DND-41 (cell line): ENCODE data around the gene PPP1R2C.

Experiments used
- ATAC-seq: fragments of 200-7000 bp; cut with Tn5 transposase; 3 replicates; pipeline ENCODE4 v1.9.1; 2021; ENCODE audit warnings: low read depth; ENCODE audit not compliant: insufficient read depth
- DNase-seq: peaks from one replicate; pipeline ENCODE4 v3.0.0-alpha.2; 2020
- H2AFZ ChIP-seq: 2 replicates; pipeline ENCODE4 v1.6.0; 2012; ENCODE audit warnings: low read depth, low read length
- H3K27ac ChIP-seq: 2 replicates; pipeline ENCODE4 v1.5.1; 2012; ENCODE audit warnings: low read length, inconsistent platforms
- H3K27me3 ChIP-seq: fragments of 200-600 bp; sonication (generic); 2 replicates; pipeline ENCODE4 v1.6.0; 2012; ENCODE audit warnings: low read length, mild to moderate bottlenecking, inconsistent platforms; ENCODE audit not compliant: insufficient read depth, poor library complexity
- H3K36me3 ChIP-seq: 2 replicates; pipeline ENCODE4 v1.5.1; 2012; ENCODE audit warnings: low read length, inconsistent platforms; ENCODE audit not compliant: insufficient read depth
- H3K4me1 ChIP-seq: 2 replicates; pipeline ENCODE4 v1.5.1; 2012; ENCODE audit warnings: mild to moderate bottlenecking, low read length; ENCODE audit not compliant: insufficient read depth
- H3K4me2 ChIP-seq: 2 replicates; pipeline ENCODE4 v1.6.0; 2012; ENCODE audit warnings: mild to moderate bottlenecking, moderate library complexity, low read length, inconsistent platforms; ENCODE audit not compliant: insufficient read depth
- H3K4me3 ChIP-seq, 2 experiments: fragments of 200-600 bp in 1 of 2; shearing (Covaris generic) in 1 of 2; 2 replicates each; pipeline ENCODE4 v1.5.1; 2012 to 2016; ENCODE audit warnings: inconsistent platforms in 2 of 2, low read length in 2 of 2, mild to moderate bottlenecking in 2 of 2, low read depth in 1 of 2, moderate library complexity in 1 of 2
- H3K79me2 ChIP-seq: 2 replicates; pipeline ENCODE4 v1.6.0; 2012; ENCODE audit warnings: low read length, inconsistent platforms; ENCODE audit not compliant: insufficient read depth
- H3K9ac ChIP-seq: 2 replicates; pipeline ENCODE4 v1.6.0; 2012; ENCODE audit warnings: low read depth, mild to moderate bottlenecking, inconsistent platforms, low read length, moderate library complexity
- H3K9me3 ChIP-seq: 2 replicates; pipeline ENCODE4 v1.5.1; 2012; ENCODE audit warnings: low read length, moderate library complexity, mild to moderate bottlenecking, inconsistent platforms; ENCODE audit not compliant: insufficient read depth, severe bottlenecking
- H4K20me1 ChIP-seq: 2 replicates; pipeline ENCODE4 v1.6.0; 2012; ENCODE audit warnings: low read length; ENCODE audit not compliant: insufficient read depth
- EZH2 ChIP-seq: IDR thresholded peaks from 3 replicates; pipeline ENCODE4 v1.6.1; 2012; ENCODE audit warnings: borderline replicate concordance, low read depth, mild to moderate bottlenecking, moderate library complexity, low read length, inconsistent platforms; ENCODE audit not compliant: severe bottlenecking
- TF ChIP-seq, protein P1 (sequence below): IDR thresholded peaks from 2 replicates; pipeline ENCODE4 v1.5.1; 2012; ENCODE audit warnings: borderline replicate concordance, low read length, moderate library complexity, mild to moderate bottlenecking; ENCODE audit not compliant: poor library complexity, severe bottlenecking; ENCODE audit errors: extremely low read depth

Gene PPP1R2C

DNA sequence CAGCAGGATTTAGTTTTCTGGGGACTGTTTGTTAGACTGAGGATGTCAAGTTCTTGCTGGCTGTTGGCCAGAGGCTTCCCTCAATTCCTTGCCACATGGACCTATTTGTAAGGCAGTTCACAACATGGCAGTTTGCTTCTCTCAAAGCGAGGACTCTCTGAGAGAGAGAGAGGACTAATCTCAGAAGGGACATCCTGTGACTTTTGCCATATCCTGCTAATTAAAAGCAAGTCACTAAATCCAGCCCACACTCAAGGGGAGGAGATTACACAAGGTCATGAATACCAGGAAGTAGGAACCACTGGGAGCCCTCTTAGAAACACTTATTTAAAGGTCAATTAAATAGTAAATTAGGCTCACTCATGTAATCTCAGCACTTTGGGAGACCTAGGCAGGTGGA is 38.2 kb downstream of the PPP1R2C start:
- DNase-seq (peak; percentile 10), ATAC-seq (peak; percentile 44; the same call in 1 of the 3 replicates)
- Histone ChIP-seq H2AFZ (peak overlapping the region; percentile 61), H3K4me2 (no peak overlapping the region), H3K36me3 (no peaks in the 10 kb centered on the region), H3K27me3 (no peaks in the 10 kb centered on the region), H3K9ac (no peak overlapping the region), H4K20me1 (no peaks in the 10 kb centered on the region), H3K4me3 (no peak overlapping the region), H3K4me1 (peaks cover 15% of the 10 kb centered on the region), H3K27ac (peak overlapping the region; percentile 64), H3K9me3 (no peaks in the 10 kb centered on the region), H3K79me2 (no peaks in the 10 kb centered on the region)
- TF ChIP-seq, protein P1, sequence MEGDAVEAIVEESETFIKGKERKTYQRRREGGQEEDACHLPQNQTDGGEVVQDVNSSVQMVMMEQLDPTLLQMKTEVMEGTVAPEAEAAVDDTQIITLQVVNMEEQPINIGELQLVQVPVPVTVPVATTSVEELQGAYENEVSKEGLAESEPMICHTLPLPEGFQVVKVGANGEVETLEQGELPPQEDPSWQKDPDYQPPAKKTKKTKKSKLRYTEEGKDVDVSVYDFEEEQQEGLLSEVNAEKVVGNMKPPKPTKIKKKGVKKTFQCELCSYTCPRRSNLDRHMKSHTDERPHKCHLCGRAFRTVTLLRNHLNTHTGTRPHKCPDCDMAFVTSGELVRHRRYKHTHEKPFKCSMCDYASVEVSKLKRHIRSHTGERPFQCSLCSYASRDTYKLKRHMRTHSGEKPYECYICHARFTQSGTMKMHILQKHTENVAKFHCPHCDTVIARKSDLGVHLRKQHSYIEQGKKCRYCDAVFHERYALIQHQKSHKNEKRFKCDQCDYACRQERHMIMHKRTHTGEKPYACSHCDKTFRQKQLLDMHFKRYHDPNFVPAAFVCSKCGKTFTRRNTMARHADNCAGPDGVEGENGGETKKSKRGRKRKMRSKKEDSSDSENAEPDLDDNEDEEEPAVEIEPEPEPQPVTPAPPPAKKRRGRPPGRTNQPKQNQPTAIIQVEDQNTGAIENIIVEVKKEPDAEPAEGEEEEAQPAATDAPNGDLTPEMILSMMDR = no peak
- TF ChIP-seq EZH2 = no peak

- Histone ChIP-seq H4K20me1 (no peaks in the 10 kb centered on the region), H3K79me2 (no peaks in the 10 kb centered on the region), H3K27ac (peak overlapping the region; percentile 64), H3K9me3 (no peaks in the 10 kb centered on the region), H3K36me3 (no peaks in the 10 kb centered on the region), H3K27me3 (no peaks in the 10 kb centered on the region), H3K4me2 (no peak overlapping the region), H3K4me3 (no peak overlapping the region), H2AFZ (peak overlapping the region; percentile 61), H3K4me1 (peaks cover 15% of the 10 kb centered on the region), H3K9ac (no peak overlapping the region)
- 0 out of 3 replicates have a peak, but pooled peaks have one; percentile 7 for ATAC-seq
- TF ChIP-seq, protein P1 = no peak
- TF ChIP-seq EZH2 = no peak
- no peak for DNase-seq
Measured at GRCh38 chrX:42739258-42739657, 38.7 kb downstream of the PPP1R2C start.

DNA sequence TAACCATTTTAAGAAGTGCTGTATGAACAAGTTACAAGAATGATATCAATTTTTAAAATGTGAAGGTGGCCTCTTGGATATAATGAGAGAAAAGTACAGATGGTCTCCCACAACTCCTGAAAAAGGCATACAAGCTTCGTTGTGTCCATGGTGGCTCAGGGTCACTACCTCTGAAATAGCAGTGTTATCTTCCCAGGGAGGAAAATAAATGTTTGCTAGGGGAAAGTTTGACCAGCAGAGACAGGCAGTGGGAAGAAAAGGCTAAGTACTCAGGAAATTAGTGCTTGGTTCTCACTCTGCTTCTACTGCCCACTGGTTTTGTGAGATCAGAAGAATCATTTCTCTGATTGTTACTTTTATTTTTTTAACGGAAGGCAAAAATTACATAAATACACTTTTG is 39.4 kb downstream of the PPP1R2C start:
- H3K9me3 ChIP-seq = no peaks in the 10 kb centered on the region
- no peaks in the 10 kb centered on the region for H3K36me3 ChIP-seq
- peaks cover 15% of the 10 kb centered on the region for H3K4me1 ChIP-seq
- DNase-seq (no peak), ATAC-seq (no peak)
- no peak overlapping the region for H3K4me3 ChIP-seq
- no peaks in the 10 kb centered on the region for H3K79me2 ChIP-seq
- no peak overlapping the region for H3K9ac ChIP-seq
- H3K27ac ChIP-seq = no peak overlapping the region
- H3K4me2 ChIP-seq = no peak overlapping the region
- no peaks in the 10 kb centered on the region for H4K20me1 ChIP-seq
- TF ChIP-seq EZH2 = no peak
- TF ChIP-seq, protein P1 = no peak
- H2AFZ ChIP-seq = no peak overlapping the region
- H3K27me3 ChIP-seq = no peaks in the 10 kb centered on the region

GRCh38 chrX:42735250-42735649 is 42.7 kb downstream of the PPP1R2C start:
- ATAC-seq (no peak), DNase-seq (no peak)
- no peaks in the 10 kb centered on the region for H3K9me3 ChIP-seq
- no peaks in the 10 kb centered on the region for H3K36me3 ChIP-seq
- no peaks in the 10 kb centered on the region for H3K27me3 ChIP-seq
- no peak overlapping the region for H3K27ac ChIP-seq
- TF ChIP-seq, protein P1 = no peak
- no peak for TF ChIP-seq EZH2
- no peaks in the 10 kb centered on the region for H3K79me2 ChIP-seq
- H4K20me1 ChIP-seq = no peaks in the 10 kb centered on the region
- H2AFZ ChIP-seq = no peak overlapping the region
- no peak overlapping the region for H3K4me2 ChIP-seq
- peaks cover 29% of the 10 kb centered on the region for H3K4me1 ChIP-seq
- H3K4me3 ChIP-seq = no peak overlapping the region
- H3K9ac ChIP-seq = no peak overlapping the region
